ENCODE data around the gene SNX32.

Gene SNX32

GRCh38 chr11:65797711-65798110 lies 36.1 kb upstream of the SNX32 start:
- DNase-seq, result no peak

- no peak for DNase-seq
These were observed 34.9 kb upstream of the SNX32 start for GRCh38 chr11:65798882-65799281.

- DNase-seq, result no peak
These were observed 32.4 kb upstream of the SNX32 start for GRCh38 chr11:65801153-65801987.

GRCh38 chr11:65802841-65803240 lies 30.9 kb upstream of the SNX32 start:
- no peak for DNase-seq

GRCh38 chr11:65803797-65804492 lies 29.8 kb upstream of the SNX32 start:
- no peak for DNase-seq

- DNase-seq, result no peak
These were observed 26.8 kb upstream of the SNX32 start for GRCh38 chr11:65806979-65807378.

GRCh38 chr11:65808744-65809341 lies 24.9 kb upstream of the SNX32 start:
- DNase-seq, result no peak

GRCh38 chr11:65809496-65809895 lies 24.3 kb upstream of the SNX32 start:
- DNase-seq, result no peak

GRCh38 chr11:65810046-65810868 lies 23.5 kb upstream of the SNX32 start:
- DNase-seq, result no peak

- no peak for DNase-seq
These were observed 21.8 kb upstream of the SNX32 start for GRCh38 chr11:65811764-65812475.

GRCh38 chr11:65814131-65814985 lies 19.4 kb upstream of the SNX32 start:
- no peak for DNase-seq

GRCh38 chr11:65814986-65815565 lies 18.7 kb upstream of the SNX32 start:
- no peak for DNase-seq

GRCh38 chr11:65816696-65817095 lies 17.1 kb upstream of the SNX32 start:
- DNase-seq, result no peak

- no peak for DNase-seq
These were observed 16.4 kb upstream of the SNX32 start for GRCh38 chr11:65817312-65817834.

- peak; percentile 59 for DNase-seq
These were observed 15.7 kb upstream of the SNX32 start for GRCh38 chr11:65817835-65818680.

GRCh38 chr11:65821107-65821506 lies 12.7 kb upstream of the SNX32 start:
- no peak for DNase-seq

- DNase-seq, result no peak
These were observed 10.8 kb upstream of the SNX32 start for GRCh38 chr11:65822776-65823528.

GRCh38 chr11:65826984-65827735 lies 6.6 kb upstream of the SNX32 start:
- no peak for DNase-seq

Measured in GF-D8 (cell line).